HL-60 (cell line): ENCODE measurements around the gene IQCK.

Experiments used
- DNase-seq, 2 experiments: peaks; one replicate each; pipeline ENCODE4 v3.0.0-alpha.2; 2010 to 2020; ENCODE audit warnings: low read depth in 1 of 2, low spot score in 1 of 2
- H3K27ac ChIP-seq: fragments of 250-450 bp; sonication (Bioruptor Pico); replicated peaks from 2 replicates; pipeline ENCODE4 v1.5.1; 2020; ENCODE audit warnings: mild to moderate bottlenecking, moderate library complexity
- H3K27me3 ChIP-seq: fragments of 250-450 bp; sonication (Bioruptor Pico); 2 replicates; pipeline ENCODE4 v1.5.1; 2021; ENCODE audit warnings: mild to moderate bottlenecking, moderate library complexity; ENCODE audit not compliant: insufficient read depth, poor library complexity, severe bottlenecking
- H3K4me3 ChIP-seq: replicated peaks from 2 replicates; pipeline ENCODE4 v1.5.1; 2011; ENCODE audit warnings: mild to moderate bottlenecking, control low read depth, low read length; ENCODE audit not compliant: insufficient read depth
- GABPA ChIP-seq: IDR thresholded peaks from 2 replicates; pipeline ENCODE4 v1.6.1; 2012; ENCODE audit warnings: low read depth
- POLR2AphosphoS5 ChIP-seq: IDR thresholded peaks from 2 replicates; pipeline ENCODE4 v1.6.1; 2012; ENCODE audit warnings: low read depth
- SPI1 ChIP-seq: IDR thresholded peaks from 2 replicates; pipeline ENCODE4 v1.6.1; 2012; ENCODE audit warnings: low read depth, mild to moderate bottlenecking, borderline replicate concordance
- TF ChIP-seq, protein P1 (sequence below): IDR thresholded peaks from 2 replicates; pipeline ENCODE4 v1.6.1; 2012; ENCODE audit warnings: low read depth; ENCODE audit not compliant: insufficient replicate concordance
- TF ChIP-seq, protein P2 (sequence below): IDR thresholded peaks from one replicate; pipeline ENCODE4 v1.5.1; 2011; ENCODE audit warnings: low read length, control low read depth, inconsistent platforms; ENCODE audit not compliant: insufficient read depth

Gene IQCK

DNA sequence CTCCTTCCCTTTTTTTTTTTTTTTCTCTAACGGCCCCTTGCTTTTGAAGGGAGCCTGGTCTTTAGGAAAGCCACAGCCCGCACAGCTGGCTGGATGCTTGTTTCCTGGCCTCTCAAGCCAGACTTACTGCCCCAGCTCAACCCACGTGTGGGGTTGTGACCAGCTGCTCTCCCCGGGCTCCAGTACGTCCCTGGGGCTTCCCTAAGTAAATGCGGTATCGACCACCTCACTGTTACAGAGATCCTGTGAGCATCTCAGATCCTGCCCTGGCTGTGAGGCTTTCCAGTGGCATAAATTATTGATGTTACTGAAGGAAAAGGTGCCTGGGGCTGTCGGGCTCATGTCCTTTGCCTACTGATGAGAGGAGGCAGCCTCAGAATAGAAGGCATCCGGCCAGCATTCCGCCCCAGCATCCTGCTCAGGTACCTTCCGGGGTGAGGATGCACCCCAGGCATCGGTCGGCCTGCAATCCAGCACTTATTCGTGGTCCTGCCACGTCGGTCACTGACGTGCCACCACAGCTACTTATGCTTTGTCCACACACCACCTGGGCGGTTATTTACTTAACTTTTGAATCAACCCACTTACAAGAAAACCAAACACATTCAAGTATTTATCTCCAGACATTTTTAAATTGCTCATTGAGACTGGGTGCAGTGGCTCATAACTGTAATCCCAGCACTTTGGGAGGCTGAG, 156.9 kb downstream of the IQCK start:
- peak in 1 of 2 experiments; percentile 14 for DNase-seq
- Histone ChIP-seq H3K27ac (no peak overlapping the region), H3K27me3 (no peaks in the 10 kb centered on the region), H3K4me3 (no peak overlapping the region)
- TF ChIP-seq GABPA (no peak), POLR2AphosphoS5 (no peak), SPI1 (no peak)
- TF ChIP-seq, protein P1, sequence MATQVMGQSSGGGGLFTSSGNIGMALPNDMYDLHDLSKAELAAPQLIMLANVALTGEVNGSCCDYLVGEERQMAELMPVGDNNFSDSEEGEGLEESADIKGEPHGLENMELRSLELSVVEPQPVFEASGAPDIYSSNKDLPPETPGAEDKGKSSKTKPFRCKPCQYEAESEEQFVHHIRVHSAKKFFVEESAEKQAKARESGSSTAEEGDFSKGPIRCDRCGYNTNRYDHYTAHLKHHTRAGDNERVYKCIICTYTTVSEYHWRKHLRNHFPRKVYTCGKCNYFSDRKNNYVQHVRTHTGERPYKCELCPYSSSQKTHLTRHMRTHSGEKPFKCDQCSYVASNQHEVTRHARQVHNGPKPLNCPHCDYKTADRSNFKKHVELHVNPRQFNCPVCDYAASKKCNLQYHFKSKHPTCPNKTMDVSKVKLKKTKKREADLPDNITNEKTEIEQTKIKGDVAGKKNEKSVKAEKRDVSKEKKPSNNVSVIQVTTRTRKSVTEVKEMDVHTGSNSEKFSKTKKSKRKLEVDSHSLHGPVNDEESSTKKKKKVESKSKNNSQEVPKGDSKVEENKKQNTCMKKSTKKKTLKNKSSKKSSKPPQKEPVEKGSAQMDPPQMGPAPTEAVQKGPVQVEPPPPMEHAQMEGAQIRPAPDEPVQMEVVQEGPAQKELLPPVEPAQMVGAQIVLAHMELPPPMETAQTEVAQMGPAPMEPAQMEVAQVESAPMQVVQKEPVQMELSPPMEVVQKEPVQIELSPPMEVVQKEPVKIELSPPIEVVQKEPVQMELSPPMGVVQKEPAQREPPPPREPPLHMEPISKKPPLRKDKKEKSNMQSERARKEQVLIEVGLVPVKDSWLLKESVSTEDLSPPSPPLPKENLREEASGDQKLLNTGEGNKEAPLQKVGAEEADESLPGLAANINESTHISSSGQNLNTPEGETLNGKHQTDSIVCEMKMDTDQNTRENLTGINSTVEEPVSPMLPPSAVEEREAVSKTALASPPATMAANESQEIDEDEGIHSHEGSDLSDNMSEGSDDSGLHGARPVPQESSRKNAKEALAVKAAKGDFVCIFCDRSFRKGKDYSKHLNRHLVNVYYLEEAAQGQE = no peak
- TF ChIP-seq, protein P2, sequence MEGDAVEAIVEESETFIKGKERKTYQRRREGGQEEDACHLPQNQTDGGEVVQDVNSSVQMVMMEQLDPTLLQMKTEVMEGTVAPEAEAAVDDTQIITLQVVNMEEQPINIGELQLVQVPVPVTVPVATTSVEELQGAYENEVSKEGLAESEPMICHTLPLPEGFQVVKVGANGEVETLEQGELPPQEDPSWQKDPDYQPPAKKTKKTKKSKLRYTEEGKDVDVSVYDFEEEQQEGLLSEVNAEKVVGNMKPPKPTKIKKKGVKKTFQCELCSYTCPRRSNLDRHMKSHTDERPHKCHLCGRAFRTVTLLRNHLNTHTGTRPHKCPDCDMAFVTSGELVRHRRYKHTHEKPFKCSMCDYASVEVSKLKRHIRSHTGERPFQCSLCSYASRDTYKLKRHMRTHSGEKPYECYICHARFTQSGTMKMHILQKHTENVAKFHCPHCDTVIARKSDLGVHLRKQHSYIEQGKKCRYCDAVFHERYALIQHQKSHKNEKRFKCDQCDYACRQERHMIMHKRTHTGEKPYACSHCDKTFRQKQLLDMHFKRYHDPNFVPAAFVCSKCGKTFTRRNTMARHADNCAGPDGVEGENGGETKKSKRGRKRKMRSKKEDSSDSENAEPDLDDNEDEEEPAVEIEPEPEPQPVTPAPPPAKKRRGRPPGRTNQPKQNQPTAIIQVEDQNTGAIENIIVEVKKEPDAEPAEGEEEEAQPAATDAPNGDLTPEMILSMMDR = no peak

DNA sequence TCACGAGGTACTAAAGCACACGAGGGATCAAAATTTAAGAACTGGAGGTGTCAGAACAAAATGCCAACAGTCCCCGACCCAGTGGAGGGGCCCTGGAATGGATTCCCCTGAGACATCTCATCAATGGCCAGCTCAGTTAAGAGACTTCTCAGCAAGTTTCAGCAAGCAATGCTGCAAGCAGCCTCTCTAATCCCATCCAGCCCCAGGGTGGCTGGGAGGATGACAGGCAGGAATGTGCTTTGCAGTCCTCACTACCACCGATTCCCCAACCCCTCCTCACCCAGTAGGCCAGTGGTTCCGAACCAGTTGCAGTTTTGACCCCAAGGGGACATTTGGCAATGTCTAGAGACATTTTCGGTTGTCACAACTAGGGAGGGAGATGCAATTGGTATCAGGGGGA, 157.8 kb downstream of the IQCK start:
- H3K27me3 ChIP-seq = no peaks in the 10 kb centered on the region
- H3K27ac ChIP-seq = no peak overlapping the region
- DNase-seq = no peak
- no peak for TF ChIP-seq POLR2AphosphoS5
- TF ChIP-seq SPI1 = no peak
- TF ChIP-seq, protein P2 = no peak
- TF ChIP-seq GABPA = no peak
- TF ChIP-seq, protein P1 = no peak
- H3K4me3 ChIP-seq = no peak overlapping the region

DNA sequence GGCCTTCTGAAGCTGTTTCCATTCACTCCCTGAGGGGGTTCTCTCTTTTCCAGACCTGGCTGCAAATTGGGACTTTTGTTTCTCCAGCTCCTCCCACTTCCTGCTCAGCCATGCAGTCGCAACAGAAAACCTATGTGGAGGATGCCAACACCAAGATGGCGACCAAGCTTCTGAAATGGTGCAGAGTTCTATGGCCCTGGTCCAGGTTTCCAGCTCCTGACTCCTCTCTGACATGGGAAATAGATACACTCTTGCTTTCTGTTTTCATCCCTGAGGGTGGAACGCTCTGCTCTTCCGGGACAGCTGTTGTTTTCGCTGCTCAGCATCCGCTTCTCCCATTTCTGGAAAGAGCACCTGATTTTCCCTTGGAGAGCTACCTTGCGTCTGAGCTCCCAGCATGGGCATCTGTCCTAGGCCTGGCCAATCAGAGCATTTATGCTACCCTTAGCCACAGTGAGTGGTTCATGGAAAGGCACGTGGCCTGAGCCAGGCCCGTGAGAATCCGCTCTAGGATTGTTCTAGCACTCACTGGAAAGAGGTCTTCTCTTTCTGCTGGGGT, 158.5 kb downstream of the IQCK start:
- no peak overlapping the region for H3K4me3 ChIP-seq
- no peak overlapping the region for H3K27ac ChIP-seq
- no peak for DNase-seq
- no peak for TF ChIP-seq GABPA
- TF ChIP-seq, protein P2 = no peak
- TF ChIP-seq, protein P1 = no peak
- no peak for TF ChIP-seq SPI1
- TF ChIP-seq POLR2AphosphoS5 = no peak
- H3K27me3 ChIP-seq = no peaks in the 10 kb centered on the region
